ENCODE data around the gene BLOC1S6. TPM values are rescaled to one million over a fixed set of nuclear protein-coding genes. Genes with fewer than 3 reads are reported as not detected.

Gene BLOC1S6
- total and polyA plus RNA-seq, 2 of the 13 experiments (the other 11 are each of a cell fraction or from before 2014, with no cell fraction given): 11.8 to 44.3 TPM

DNA sequence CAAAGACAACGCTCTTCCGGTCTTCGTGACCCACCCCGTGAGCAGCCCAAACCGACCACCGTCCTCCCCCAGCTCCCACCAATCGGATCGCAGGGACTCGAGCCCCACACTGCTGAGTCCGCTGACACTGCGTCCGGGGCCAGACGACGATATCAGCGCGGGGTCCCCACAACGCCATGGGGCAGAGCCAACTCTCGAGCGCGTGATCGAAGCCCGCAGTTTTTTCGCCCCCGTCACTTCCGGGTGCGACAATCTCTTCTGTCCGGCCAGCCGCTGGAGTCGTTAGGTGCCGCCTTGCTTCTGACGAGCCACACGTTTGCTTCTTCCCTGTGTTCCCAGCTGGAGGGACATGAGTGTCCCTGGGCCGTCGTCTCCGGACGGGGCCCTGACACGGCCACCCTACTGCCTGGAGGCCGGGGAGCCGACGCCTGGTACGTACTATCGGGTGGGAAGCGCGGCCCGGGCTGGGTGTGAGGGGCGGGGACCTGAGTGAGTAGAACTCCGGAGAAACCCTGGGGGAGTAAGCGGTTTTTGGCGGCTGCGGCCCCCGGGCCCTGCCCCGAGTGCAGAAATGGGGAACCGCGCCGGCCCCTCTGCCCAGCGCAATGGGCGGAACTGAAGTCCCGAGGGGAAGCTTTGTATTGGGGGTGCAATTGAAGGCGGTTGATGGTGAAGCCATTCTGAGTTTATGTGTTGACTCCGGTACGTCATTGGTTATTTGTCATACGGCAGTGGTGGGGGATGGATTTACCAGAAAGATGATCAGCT, at the start of gene BLOC1S6 (continued):
- TF ChIP-seq PRDM4 (CRISPR knock-in tag; IDR thresholded peaks at IDR 0.05; ENCODE audit: borderline replicate concordance): no peak
- TF ChIP-seq ZNF558 (CRISPR knock-in tag; IDR thresholded peaks at IDR 0.05; ENCODE audit: borderline replicate concordance): peak; percentile 72; the same call in 1 of the 2 replicates
- TF ChIP-seq TFDP2 (CRISPR knock-in tag; IDR thresholded peaks at IDR 0.05): peak; percentile 81
- TF ChIP-seq CEBPZ (IDR thresholded peaks at IDR 0.05; ENCODE audit: low read length): no peak
- TF ChIP-seq FOXC1 (CRISPR knock-in tag; IDR thresholded peaks at IDR 0.05; ENCODE audit: borderline replicate concordance): peak; percentile 98
- peak; percentile 87; the same call in 1 of the 2 replicates for TF ChIP-seq PRMT3 (CRISPR knock-in tag; IDR thresholded peaks at IDR 0.05; ENCODE audit: borderline replicate concordance, low read depth)
- no peak; the same call in 1 of the 2 replicates for TF ChIP-seq ZFP82 (CRISPR knock-in tag; IDR thresholded peaks at IDR 0.05; ENCODE audit: borderline replicate concordance)
- TF ChIP-seq NFYB (CRISPR knock-in tag; IDR thresholded peaks at IDR 0.05): peak; percentile 83
- TF ChIP-seq, protein P1, sequence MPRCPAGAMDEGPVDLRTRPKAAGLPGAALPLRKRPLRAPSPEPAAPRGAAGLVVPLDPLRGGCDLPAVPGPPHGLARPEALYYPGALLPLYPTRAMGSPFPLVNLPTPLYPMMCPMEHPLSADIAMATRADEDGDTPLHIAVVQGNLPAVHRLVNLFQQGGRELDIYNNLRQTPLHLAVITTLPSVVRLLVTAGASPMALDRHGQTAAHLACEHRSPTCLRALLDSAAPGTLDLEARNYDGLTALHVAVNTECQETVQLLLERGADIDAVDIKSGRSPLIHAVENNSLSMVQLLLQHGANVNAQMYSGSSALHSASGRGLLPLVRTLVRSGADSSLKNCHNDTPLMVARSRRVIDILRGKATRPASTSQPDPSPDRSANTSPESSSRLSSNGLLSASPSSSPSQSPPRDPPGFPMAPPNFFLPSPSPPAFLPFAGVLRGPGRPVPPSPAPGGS (CRISPR knock-in tag; IDR thresholded peaks at IDR 0.05): peak; percentile 56; the same call in 1 of the 2 replicates
- TF ChIP-seq SNAPC4 (CRISPR knock-in tag; IDR thresholded peaks at IDR 0.05): no peak
- peak; percentile 23; the same call in 1 of the 2 replicates for TF ChIP-seq ZNF747 (CRISPR knock-in tag; IDR thresholded peaks at IDR 0.05; ENCODE audit: borderline replicate concordance)
- TF ChIP-seq U2AF1 (optimal IDR thresholded peaks at IDR 0.05; ENCODE audit: low read depth, low read length): peak; percentile 38
- peak; percentile 92 for TF ChIP-seq REPIN1 (CRISPR knock-in tag; IDR thresholded peaks at IDR 0.05; ENCODE audit: borderline replicate concordance, low read depth)

Measured in HepG2 (cell line).